Activated CD8-positive, alpha-beta memory T cell treated with anti-CD3 and anti-CD28 coated beads, Interleukin-2, amount 50 U/mL, for 24 hours (primary cell): ENCODE results near the gene BCL6.

Source experiments
- DNase-seq: peaks from one replicate; pipeline ENCODE4 v3.0.0-alpha.2; 2020; ENCODE audit errors: extremely low read depth

BCL6 gene

DNA sequence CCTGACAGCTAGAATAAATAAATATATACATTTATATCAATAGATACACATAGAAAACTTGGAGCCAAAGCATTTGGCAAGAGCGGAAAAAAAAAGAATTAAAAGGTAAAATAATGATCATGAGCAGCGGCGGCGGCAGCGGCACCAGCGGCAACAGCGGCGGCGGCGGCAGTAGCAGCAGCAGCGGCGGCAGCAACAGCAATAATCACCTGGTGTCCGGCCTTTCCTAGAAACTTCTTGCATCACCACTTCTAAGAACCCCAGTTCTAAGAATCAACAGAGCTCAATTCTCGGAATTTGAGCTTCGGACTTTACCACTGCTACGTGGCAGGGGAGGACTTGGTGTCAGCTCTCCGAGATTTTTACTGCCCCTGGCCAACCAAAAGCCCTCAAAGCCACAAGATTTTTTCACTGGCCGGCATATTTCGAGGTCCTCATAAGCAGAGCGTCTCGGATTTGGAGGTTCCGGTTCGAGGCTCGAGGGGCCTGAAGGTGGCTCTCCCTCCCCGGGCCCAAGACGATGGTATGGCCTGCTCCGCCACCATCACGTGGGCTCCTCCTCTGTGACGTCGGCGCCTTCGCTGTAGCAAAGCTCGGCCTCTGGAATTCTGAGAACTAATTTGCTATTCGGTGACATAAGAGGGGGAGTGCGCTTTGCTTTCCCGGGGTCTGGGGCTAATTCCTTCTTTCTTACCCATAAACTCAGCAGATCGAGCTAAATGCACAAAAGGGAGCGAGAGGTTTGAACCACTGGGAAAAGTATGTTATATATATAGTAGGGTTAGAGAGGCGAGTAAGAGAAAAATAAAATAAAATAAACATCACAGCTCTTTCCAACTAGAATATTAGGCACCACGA, at the start of gene BCL6:
BCL6 (minus strand) TSS at position 268 of the 858 bp plus-strand sequence. CDS start 11,775 bp downstream, outside the sequence.
- no peak for DNase-seq

DNA sequence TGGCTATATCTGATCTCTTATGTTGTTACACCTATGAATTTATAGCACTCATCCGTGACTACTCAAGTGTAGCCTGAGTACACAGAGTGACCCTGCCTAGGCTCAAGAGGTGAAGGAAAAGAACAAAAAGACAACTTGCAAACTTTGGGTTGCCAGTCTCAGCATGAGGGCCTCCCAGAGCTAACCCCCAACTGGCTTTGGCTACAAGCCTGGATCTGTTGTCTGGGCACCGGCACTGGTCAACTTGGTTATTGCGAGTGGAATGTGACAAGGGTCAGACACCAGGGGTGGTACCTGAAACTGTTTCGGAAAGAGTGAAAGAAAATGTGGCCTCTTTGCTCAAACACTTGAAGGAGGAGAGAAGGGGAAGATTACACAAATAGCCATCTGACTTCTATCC, 49.5 kb upstream of the BCL6 start:
- DNase-seq, result no peak

DNA sequence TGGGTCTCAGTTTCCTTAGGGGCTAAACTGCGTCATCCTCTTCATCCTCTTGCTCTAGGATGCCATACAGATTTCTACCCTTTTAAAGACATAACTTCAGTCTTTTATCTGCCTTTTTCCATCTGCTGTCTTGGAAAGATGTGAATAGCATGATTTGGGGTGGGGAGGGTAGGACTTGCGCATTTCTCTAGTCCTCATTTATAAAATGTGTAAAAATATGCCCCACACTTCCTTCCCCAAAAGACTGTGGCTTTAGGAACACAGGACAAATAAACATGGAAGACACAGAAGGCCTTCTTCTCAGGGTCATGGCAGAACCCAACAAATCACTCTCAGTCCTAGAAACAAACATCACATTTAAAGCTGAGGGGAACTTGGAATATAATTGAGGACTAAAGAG, 48.4 kb upstream of the BCL6 start:
- no peak for DNase-seq

DNA sequence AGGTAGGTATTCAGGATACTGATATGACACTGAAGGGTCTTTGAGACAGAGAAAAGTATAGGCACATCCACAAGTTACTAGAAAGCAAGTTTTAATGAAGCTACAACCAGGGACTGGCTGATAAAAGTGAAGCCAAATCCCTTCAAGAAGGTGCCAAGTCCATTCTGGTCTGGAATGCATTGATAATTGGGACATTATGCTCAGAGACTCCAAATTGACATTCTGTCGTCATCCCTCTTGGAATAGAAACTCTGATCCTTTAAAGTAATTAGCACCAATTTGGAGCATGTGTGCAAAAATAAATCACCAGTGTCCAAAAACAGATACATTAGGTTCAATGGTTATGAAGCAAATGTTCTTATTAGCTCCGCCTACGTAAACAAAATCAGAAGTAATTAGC, 47.3 kb upstream of the BCL6 start:
- DNase-seq, result no peak

DNA sequence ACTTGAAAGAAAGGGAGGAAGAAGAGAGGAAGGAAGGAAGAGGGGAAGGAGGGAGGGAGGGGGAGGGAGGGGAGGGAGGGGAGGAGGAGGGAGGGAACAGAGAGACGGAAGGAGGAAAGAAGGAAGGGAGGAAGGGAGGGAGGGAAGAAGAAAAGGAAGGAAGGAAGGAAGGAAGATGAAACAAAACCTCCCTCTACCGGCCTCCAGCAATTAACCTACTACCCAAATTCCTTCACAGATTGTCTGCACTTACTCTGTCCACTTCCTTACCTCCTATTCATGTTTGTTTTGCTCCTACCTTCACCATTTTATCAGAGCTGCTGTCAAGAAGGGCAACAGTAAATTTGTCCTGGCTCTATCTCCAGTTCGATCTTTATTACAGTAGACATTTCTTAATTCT, 44.6 kb upstream of the BCL6 start:
- DNase-seq, result no peak

DNA sequence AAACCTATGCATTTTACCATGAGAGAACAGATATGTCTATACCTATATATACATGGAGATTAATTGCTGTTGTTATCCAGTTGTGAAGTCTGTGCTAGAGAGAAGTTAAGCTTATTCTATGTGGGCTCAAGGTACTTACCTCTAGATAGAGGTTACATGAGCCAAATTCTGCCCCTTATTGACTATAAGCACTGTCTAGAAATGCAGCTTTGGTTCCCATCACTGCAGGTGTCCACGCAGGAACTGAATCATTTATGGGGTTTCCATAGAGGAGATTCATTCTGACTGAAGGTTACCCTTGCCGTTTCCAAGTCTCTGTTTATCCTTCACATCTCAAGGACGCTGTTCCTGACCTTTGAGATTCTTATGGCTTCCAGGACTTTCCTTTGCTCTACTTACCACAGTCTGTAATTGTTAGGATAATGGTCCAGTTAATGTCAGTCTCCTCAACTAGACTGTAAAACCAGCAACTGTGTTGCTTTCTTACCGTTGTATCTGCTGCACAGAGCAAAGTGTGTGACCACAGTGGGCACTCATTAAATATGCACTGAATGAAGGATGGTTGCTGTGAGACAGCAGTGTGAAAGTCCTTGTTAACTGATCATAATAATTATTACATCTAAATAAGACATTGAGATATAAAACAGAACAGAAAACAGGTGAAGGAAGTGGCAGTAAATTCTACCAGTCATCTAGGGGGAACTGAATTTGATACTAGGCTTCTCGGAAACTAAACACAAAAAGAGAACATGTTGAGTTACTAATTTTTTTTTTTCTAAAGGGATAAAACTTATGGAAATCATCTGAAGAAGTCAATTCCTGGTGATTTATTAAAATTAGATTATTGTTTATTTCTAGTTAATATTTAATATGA, 44.0 kb upstream of the BCL6 start:
- no peak for DNase-seq

DNA sequence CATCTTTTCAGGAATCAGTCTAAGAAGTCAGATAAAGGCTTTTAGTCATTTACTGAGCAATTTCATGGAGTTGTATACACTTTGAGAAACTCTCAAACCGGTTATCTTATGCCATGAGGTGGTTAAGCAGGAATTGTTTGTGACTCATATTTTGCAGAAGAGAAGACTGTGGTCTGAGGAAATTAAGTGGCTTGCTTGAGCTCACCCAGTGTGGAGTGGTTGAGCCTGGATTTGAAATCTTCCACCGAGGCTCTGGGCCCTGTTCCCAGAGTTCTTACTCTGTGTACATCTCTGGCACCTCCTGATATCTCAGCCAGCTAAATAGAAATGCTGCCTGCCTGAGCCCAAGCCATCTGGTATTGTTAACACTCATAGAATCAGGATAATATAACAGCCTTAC, 37.8 kb upstream of the BCL6 start:
- DNase-seq, result no peak

DNA sequence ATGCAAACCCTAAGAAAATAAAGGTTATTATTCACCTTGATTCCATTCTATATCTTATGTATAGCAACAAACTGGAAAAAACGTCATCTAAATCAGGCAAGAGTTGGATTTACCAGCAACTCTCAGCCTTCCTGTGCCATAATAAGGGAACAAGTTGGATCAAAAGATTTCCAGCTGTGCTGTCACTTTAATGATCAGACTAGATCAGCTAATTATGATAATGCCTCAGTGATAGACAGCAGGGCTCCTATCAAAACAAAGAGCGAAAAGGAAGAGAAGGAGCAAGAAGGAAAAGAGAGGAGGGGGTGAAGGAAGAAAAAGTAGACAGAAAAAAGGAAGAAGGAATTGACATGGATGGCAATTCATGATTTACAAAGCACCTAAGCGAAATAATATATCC, 36.7 kb upstream of the BCL6 start:
- DNase-seq, result no peak

DNA sequence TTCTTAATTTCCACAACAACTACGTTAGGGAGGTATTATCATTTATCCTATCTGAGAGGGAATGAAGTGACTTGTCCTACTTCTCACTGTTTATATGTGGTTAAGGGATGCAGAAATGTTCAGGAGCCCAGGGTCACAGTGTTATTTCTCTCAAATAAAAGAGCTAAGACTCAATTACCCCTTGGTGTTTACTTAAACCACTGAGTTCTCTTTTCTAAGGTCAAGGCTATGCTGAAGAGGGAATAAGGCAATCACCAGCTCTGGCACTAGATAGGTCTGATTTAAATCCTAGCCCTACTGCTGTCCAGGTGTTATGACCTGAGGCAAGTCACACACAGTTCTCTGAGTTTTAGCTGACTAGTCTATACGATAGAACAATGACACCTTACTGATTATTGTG, 35.7 kb upstream of the BCL6 start:
- no peak for DNase-seq

DNA sequence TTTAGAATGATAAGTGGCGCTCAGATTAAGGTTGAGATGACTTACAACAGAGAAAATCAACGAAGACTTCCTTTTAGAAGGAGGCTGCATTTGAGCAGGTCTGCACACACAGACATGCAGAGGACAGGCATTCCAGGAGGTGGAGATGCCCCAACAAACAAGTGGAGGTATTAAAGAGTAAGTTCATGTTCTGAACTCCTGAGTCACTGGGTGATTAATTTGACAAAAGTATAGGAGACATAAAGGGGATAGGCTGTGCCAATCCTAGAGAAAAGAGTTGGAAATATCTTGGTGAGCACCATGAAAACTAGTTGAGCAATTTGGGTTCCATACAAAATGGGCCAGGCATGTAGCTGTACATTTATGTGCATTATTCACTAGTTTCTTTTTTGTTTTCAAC, 33.5 kb upstream of the BCL6 start:
- DNase-seq, result no peak

DNA sequence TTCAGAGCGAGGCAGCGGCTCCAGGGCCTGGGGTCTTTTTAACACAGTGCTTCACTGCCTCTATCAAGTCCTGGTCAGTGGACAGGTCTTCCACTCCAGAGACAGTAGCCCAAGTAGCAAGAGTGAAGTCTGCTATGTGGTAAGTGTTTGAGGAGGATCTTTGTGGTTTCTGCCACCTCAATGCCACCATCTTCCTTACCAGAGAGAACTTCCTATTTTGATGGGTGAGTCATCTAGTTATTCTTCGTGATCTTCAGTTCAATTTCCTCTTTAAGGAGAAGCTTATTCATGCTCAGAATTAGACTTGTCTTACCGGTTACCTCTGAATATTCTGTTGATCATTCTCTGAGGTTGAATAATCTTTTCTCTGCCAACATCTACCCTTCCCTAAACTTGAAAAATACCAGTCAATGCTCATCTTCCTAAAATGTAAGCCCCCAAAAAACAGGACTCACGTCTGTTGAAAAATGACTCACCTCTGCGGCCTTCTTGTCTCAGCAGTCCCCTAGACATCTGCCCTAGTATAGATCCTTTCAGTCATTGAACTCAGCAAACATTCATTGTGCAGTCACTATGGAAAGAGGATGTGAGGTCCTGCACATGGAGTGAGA, 32.2 kb upstream of the BCL6 start:
- DNase-seq, result no peak

DNA sequence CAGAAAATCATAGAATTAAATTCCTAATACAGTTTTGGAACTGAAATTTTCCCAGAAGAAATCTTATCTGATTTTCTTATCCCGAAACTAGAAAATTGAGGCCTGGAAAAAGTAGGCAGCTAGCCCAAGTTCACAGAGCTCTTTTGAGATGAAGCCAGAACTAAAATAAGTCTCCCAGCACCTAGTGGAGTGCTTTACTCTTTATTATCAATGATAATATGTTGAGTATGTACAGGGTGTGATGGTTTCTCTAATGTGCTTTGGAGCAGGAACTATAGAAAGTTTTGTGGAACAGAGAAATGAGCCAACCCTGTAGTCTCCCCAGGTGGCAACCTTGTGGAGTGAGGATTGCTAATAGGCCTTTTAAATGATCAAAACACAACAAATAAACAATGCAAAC, 30.3 kb upstream of the BCL6 start:
- DNase-seq, result no peak

DNA sequence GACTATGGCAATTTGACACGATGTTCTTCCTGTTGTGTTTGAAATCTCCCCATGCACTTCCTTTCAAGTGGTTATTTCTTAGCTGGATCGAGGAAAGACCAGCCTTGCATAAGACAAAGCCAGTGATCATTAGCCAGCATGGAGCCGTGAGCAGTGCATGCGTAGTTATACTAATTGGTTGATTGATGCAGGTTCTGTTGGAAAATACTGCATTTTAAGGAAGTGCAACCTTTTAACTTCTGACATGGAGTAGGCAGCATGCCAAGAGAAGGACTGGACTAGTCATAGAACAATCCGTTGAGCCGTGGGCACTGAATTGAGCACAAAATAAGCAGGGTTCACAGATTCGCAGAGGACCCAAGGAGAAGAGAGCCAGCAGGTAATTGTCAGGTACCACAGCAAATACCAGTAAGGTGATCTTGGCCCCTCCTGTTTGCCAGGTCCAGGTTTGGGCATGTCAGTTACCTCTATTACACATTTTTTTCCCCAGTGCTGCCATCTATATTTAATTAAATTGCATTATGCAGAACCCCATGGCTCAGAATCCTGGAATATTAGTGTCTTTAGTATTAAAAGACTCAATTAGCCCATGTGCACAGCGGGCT, 29.0 kb upstream of the BCL6 start:
- no peak for DNase-seq

DNA sequence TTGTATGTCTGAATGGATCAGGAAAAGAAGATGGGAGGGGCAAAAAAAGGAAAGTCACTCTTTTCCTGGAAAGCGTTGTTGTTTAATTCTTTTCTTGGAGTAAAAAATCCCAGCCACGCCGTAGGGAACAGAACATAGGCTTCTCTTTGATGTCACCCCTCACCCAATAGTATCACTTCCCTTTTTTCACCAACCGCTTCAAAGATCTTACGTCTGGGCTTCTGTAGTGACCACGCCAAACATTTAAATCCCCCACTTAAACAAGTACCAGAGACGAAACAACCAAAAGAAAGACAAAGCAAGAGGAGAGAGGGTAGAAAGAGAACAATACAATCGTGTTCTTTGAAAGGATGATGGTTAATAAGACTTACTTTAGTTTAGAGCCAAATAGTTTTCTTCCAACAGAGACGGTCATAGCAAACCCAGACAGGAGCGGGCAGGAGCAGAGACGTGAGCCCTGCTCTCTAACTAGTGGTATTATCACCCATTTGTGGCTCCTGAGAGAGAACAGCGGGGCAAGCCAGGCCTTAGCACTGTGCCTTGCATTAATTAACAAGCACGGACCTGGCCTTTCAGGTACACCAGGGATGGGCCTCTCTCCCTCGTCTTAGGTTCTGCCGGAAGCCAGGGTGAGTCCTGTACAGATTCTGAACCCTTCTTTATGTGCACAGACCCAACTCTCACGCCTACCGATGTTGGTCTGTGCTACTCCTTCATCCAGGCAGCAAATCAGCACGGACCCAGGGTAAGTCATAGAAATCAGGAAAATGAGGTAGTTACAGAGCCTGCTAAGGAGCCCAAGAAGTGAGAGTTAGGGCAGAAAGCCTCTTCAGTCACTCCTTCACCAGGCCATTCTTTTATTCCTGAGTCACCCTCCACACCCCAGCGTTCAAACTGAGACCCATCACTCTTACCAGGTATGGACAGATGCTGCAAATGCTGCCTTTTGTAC, 28.2 kb upstream of the BCL6 start:
- DNase-seq, result no peak

DNA sequence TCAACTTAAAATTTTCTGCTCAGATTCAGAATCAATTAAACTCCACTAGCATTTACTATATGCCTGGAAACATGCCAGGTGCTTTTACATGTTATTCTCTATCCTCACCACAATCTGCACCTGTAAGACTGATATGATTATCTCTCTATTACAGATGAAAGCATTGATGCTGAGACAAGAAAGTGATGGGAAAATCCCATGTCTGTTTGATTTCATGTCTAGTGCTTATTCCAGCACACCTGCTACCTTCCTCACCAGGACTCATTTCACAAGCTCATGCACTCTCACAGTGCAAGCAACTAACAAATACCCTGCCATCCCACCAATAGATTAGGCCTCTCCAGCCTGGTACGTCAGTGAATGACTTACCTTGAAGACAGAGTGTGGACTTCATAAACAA, 25.0 kb upstream of the BCL6 start:
- no peak for DNase-seq

DNA sequence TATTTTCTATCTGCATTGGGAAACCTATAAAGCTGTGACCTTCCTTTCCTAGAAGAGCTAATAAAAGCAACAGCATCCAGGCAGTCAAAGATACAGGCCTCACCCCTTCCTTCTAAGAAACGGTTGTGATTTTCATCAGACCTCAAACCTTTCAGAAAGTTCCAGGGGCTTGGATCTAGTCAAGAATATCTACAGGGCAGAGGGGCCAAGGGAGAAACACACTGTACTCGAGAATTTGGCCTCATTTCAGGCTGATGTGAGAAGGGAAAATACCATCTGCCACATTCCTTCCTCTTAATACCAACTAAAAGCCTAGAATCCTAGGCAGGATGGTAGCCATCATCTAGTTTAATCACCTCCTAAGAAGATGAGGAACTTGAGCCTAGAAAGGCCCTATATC, 24.5 kb upstream of the BCL6 start:
- DNase-seq, result no peak

DNA sequence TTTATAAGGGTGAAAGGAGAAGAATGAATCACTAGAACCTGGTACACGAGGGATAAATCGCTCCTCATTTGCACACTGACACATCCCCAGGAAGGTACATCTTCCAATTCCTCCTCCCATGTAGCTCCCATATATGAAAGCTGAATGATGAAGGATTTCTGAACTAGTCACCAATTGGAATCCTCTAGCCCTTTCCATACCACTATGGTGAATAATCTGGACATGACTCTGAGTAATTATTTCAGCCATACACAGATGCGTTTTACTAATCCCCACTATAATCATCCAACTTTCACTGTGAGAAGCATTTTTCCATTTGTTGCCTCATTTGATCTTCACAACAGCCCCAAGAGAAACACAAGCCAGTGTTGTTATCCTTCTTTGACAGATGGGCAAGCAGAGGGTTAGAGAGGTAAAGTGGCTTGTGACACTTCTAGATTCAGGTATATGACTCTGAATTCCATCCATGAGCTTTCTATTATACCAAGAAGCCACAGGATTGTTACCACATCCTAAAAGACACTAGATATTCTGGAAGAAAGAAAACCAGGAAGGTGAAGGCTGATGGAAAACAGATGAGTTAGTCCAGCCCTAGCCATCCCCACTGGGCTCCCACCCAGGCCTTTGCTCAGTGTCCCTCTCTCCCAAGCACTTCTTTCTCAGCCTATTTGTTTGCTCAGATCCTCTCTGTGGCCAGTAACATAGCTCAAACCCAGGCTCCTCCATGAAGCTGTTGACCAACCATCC, 22.2 kb upstream of the BCL6 start:
- no peak for DNase-seq

DNA sequence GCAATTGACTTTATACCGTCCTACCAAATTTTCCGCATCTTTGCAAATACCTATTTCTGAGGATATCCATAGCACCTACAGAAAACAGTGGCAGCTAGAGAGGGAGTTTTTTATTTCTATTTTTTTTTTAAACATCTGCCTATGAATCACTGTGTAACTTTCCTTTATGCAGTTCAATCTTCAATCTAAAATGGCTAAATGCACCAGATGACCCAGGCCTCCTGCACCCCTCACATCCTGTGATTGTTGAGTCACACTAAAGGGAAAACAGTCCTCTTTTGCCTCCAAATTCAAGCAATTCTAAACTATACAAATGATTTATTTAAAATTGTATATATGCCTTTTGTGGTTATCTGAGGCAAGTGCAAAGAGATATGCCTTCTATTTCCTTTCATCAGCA, 20.1 kb upstream of the BCL6 start:
- no peak for DNase-seq

DNA sequence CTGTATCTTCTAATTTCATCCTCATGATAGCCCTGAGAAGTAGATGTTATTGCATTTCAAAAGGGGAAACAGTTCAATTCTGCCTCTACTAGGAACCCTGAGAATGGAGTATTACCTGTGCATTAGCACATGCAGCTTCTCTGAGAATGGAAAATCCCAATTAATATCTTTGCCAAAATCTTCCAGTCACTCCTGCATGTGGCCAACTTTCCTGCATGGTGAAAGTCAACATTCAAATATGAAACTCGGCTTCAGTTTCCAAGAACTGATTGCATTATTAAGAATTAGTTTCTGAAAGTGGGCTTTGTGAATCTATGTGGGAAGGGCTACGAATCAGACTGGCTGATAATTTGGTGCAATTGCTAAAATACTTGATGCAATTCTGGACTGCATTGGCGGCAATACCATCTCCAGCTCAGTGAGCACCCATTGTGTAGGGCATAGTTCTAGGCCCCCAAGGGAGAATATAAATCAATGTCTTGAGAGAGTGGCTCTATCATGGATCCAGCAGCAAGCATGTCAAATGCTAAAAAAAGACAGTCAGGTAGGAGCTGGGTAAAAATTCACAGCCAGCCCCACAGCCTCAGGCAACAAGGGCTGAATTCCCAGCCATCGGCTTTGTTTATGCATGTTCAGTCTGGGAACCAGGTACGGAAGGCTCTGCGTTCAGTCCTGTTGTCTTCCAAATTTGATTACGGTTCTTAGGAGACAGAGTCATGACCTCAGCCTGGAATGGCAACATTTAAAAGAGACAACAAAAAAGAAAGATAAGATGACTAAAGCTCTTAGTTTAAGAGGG, 18.8 kb upstream of the BCL6 start:
- no peak for DNase-seq
